ENCODE measurements around the gene UBE2R2.

UBE2R2 gene

GRCh38 chr9:33906769-33907168 is 89.8 kb downstream of the UBE2R2 start:
- Histone ChIP-seq H2AFZ (ENCODE audit: low read length) (no peak overlapping the region), H3K4me3 (ENCODE audit: low read length in 2 of 2) (no peak overlapping the region), H3K4me2 (ENCODE audit: insufficient read depth, low read length, poor library complexity, severe bottlenecking) (no peak overlapping the region), H3K9me3 (replicated peaks in 1 of 2; ENCODE audit: control insufficient read depth in 2 of 2, insufficient read depth in 1 of 2, low read depth in 1 of 2, low read length in 2 of 2) (no peaks in the 10 kb centered on the region), H3K9ac (ENCODE audit: low read depth, low read length, poor library complexity) (no peak overlapping the region), H3K4me1 (ENCODE audit: control insufficient read depth in 2 of 2, insufficient read depth in 1 of 2, low read depth in 1 of 2, low read length in 2 of 2) (no peaks in the 10 kb centered on the region), H2BK120ac (ENCODE audit: low read depth, low read length) (no peak overlapping the region), H2AK5ac (ENCODE audit: low read depth, low read length) (no peak overlapping the region), H3K23ac (ENCODE audit: low read depth, low read length, poor library complexity) (no peak overlapping the region), H3K27ac (replicated peaks; ENCODE audit: low read length) (no peak overlapping the region), H3K18ac (ENCODE audit: low read length) (no peak overlapping the region), H3K27me3 (ENCODE audit: control insufficient read depth in 3 of 3, insufficient read depth in 3 of 3, low read depth in 1 of 3, low read length in 3 of 3) (no peaks in the 10 kb centered on the region), H3K36me3 (replicated peaks in 1 of 2; ENCODE audit: control insufficient read depth in 2 of 2, insufficient read depth in 2 of 2, low read length in 2 of 2) (peaks cover 5 to 67% of the 10 kb centered on the region in 2 donors), H2BK12ac (ENCODE audit: low read length) (no peak overlapping the region), H2BK5ac (ENCODE audit: low read length) (no peak overlapping the region), H4K8ac (ENCODE audit: low read depth, low read length) (no peak overlapping the region), H2BK15ac (ENCODE audit: low read length) (no peak overlapping the region), H3K14ac (ENCODE audit: low read length) (no peak overlapping the region), H3K4ac (ENCODE audit: low read length) (no peak overlapping the region), H4K91ac (ENCODE audit: low read depth, low read length, poor library complexity) (no peak overlapping the region), H3K79me1 (ENCODE audit: low read depth, low read length) (peaks cover 6% of the 10 kb centered on the region)
- WGBS, 2 donors (ENCODE audit: extremely low coverage in 2 of 2, insufficient read length in 2 of 2, insufficient replicate concordance in 1 of 2), result no CpG with 5 or more reads among the region's 2 CpGs
- DNase-seq (ENCODE audit: low spot score), result no peak

GRCh38 chr9:33907347-33907746 is 90.4 kb downstream of the UBE2R2 start:
- no CpG with 5 or more reads among the region's 4 CpGs for WGBS, 2 donors (ENCODE audit: extremely low coverage in 2 of 2, insufficient read length in 2 of 2, insufficient replicate concordance in 1 of 2)
- Histone ChIP-seq H2BK12ac (ENCODE audit: low read length) (no peak overlapping the region), H2AFZ (ENCODE audit: low read length) (no peak overlapping the region), H2BK120ac (ENCODE audit: low read depth, low read length) (no peak overlapping the region), H3K4ac (ENCODE audit: low read length) (no peak overlapping the region), H3K27ac (replicated peaks; ENCODE audit: low read length) (no peak overlapping the region), H3K4me3 (ENCODE audit: low read length in 2 of 2) (no peak overlapping the region), H2BK5ac (ENCODE audit: low read length) (no peak overlapping the region), H3K79me1 (ENCODE audit: low read depth, low read length) (peaks cover 6% of the 10 kb centered on the region), H3K9me3 (replicated peaks in 1 of 2; ENCODE audit: control insufficient read depth in 2 of 2, insufficient read depth in 1 of 2, low read depth in 1 of 2, low read length in 2 of 2) (no peaks in the 10 kb centered on the region), H3K27me3 (ENCODE audit: control insufficient read depth in 3 of 3, insufficient read depth in 3 of 3, low read depth in 1 of 3, low read length in 3 of 3) (no peaks in the 10 kb centered on the region), H3K18ac (ENCODE audit: low read length) (no peak overlapping the region), H3K4me2 (ENCODE audit: insufficient read depth, low read length, poor library complexity, severe bottlenecking) (no peak overlapping the region), H3K9ac (ENCODE audit: low read depth, low read length, poor library complexity) (no peak overlapping the region), H3K4me1 (ENCODE audit: control insufficient read depth in 2 of 2, insufficient read depth in 1 of 2, low read depth in 1 of 2, low read length in 2 of 2) (no peaks in the 10 kb centered on the region), H2BK15ac (ENCODE audit: low read length) (no peak overlapping the region), H4K8ac (ENCODE audit: low read depth, low read length) (no peak overlapping the region), H4K91ac (ENCODE audit: low read depth, low read length, poor library complexity) (no peak overlapping the region), H3K14ac (ENCODE audit: low read length) (no peak overlapping the region), H3K36me3 (replicated peaks in 1 of 2; ENCODE audit: control insufficient read depth in 2 of 2, insufficient read depth in 2 of 2, low read length in 2 of 2) (peaks cover 2 to 67% of the 10 kb centered on the region in 2 donors), H2AK5ac (ENCODE audit: low read depth, low read length) (no peak overlapping the region), H3K23ac (ENCODE audit: low read depth, low read length, poor library complexity) (no peak overlapping the region)
- no peak for DNase-seq (ENCODE audit: low spot score)

DNA sequence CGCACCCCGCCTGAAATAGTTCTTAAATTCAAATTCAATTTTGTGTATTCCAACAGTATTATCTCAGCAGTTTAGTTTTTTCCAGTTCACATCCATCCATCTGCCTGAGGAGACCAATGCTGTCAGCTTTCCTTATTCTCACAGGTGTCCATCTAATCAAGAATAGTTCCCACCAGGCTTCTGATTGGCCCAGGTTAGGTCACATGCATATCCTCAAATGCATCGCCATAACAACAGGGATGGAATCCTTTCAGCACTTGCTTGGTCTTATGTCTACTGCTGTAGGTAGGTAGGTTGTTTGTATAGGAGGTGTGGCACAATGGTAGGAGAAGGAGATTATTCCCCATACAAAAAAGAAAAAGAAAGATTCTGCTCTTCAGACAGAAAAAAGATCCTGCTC is 91.2 kb downstream of the UBE2R2 start:
- Histone ChIP-seq H2AK5ac (ENCODE audit: low read depth, low read length) (no peak overlapping the region), H3K4me1 (ENCODE audit: control insufficient read depth in 2 of 2, insufficient read depth in 1 of 2, low read depth in 1 of 2, low read length in 2 of 2) (no peaks in the 10 kb centered on the region), H3K27me3 (ENCODE audit: control insufficient read depth in 3 of 3, insufficient read depth in 3 of 3, low read depth in 1 of 3, low read length in 3 of 3) (no peaks in the 10 kb centered on the region), H2BK5ac (ENCODE audit: low read length) (no peak overlapping the region), H2BK15ac (ENCODE audit: low read length) (no peak overlapping the region), H2BK120ac (ENCODE audit: low read depth, low read length) (no peak overlapping the region), H3K23ac (ENCODE audit: low read depth, low read length, poor library complexity) (no peak overlapping the region), H2BK12ac (ENCODE audit: low read length) (no peak overlapping the region), H3K4me2 (ENCODE audit: insufficient read depth, low read length, poor library complexity, severe bottlenecking) (no peak overlapping the region), H3K9ac (ENCODE audit: low read depth, low read length, poor library complexity) (no peak overlapping the region), H4K91ac (ENCODE audit: low read depth, low read length, poor library complexity) (no peak overlapping the region), H4K8ac (ENCODE audit: low read depth, low read length) (no peak overlapping the region), H3K27ac (replicated peaks; ENCODE audit: low read length) (no peak overlapping the region), H3K79me1 (ENCODE audit: low read depth, low read length) (peaks cover 6% of the 10 kb centered on the region), H3K9me3 (replicated peaks in 1 of 2; ENCODE audit: control insufficient read depth in 2 of 2, insufficient read depth in 1 of 2, low read depth in 1 of 2, low read length in 2 of 2) (no peaks in the 10 kb centered on the region), H2AFZ (ENCODE audit: low read length) (no peak overlapping the region), H3K36me3 (replicated peaks in 1 of 2; ENCODE audit: control insufficient read depth in 2 of 2, insufficient read depth in 2 of 2, low read length in 2 of 2) (peaks cover 4 to 70% of the 10 kb centered on the region in 2 donors), H3K14ac (ENCODE audit: low read length) (no peak overlapping the region), H3K4me3 (ENCODE audit: low read length in 2 of 2) (no peak overlapping the region), H3K4ac (ENCODE audit: low read length) (no peak overlapping the region), H3K18ac (ENCODE audit: low read length) (no peak overlapping the region)
- no CpG with 5 or more reads among the region's 3 CpGs for WGBS, 2 donors (ENCODE audit: extremely low coverage in 2 of 2, insufficient read length in 2 of 2, insufficient replicate concordance in 1 of 2)
- DNase-seq (ENCODE audit: low spot score), result no peak

- Histone ChIP-seq H3K79me1 (ENCODE audit: low read depth, low read length) (peaks cover 6% of the 10 kb centered on the region), H3K27me3 (ENCODE audit: control insufficient read depth in 3 of 3, insufficient read depth in 3 of 3, low read depth in 1 of 3, low read length in 3 of 3) (no peaks in the 10 kb centered on the region), H3K9me3 (replicated peaks in 1 of 2; ENCODE audit: control insufficient read depth in 2 of 2, insufficient read depth in 1 of 2, low read depth in 1 of 2, low read length in 2 of 2) (no peaks in the 10 kb centered on the region), H3K27ac (replicated peaks; ENCODE audit: low read length) (no peak overlapping the region), H2BK5ac (ENCODE audit: low read length) (no peak overlapping the region), H3K4ac (ENCODE audit: low read length) (no peak overlapping the region), H3K36me3 (replicated peaks in 1 of 2; ENCODE audit: control insufficient read depth in 2 of 2, insufficient read depth in 2 of 2, low read length in 2 of 2) (peaks cover 3 to 70% of the 10 kb centered on the region in 2 donors), H3K4me2 (ENCODE audit: insufficient read depth, low read length, poor library complexity, severe bottlenecking) (no peak overlapping the region), H2AFZ (ENCODE audit: low read length) (no peak overlapping the region), H2BK15ac (ENCODE audit: low read length) (no peak overlapping the region), H2AK5ac (ENCODE audit: low read depth, low read length) (no peak overlapping the region), H3K14ac (ENCODE audit: low read length) (no peak overlapping the region), H2BK12ac (ENCODE audit: low read length) (no peak overlapping the region), H4K8ac (ENCODE audit: low read depth, low read length) (no peak overlapping the region), H3K4me1 (ENCODE audit: control insufficient read depth in 2 of 2, insufficient read depth in 1 of 2, low read depth in 1 of 2, low read length in 2 of 2) (no peaks in the 10 kb centered on the region), H3K23ac (ENCODE audit: low read depth, low read length, poor library complexity) (no peak overlapping the region), H3K9ac (ENCODE audit: low read depth, low read length, poor library complexity) (no peak overlapping the region), H4K91ac (ENCODE audit: low read depth, low read length, poor library complexity) (no peak overlapping the region), H2BK120ac (ENCODE audit: low read depth, low read length) (no peak overlapping the region), H3K4me3 (ENCODE audit: low read length in 2 of 2) (no peak overlapping the region), H3K18ac (ENCODE audit: low read length) (no peak overlapping the region)
- DNase-seq (ENCODE audit: low spot score), result no peak
- WGBS, 2 donors (ENCODE audit: extremely low coverage in 2 of 2, insufficient read length in 2 of 2, insufficient replicate concordance in 1 of 2), result no CpG with 5 or more reads among the region's 4 CpGs
Observed at GRCh38 chr9:33908749-33909148, 91.8 kb downstream of the UBE2R2 start.
